Activated B cell treated with CpG ODN at 0.5 μM for 24 hours (primary cell): Measurements from ENCODE around the gene TNFAIP8. TPM values are rescaled to one million over a fixed set of nuclear protein-coding genes. Genes with fewer than 3 reads are reported as not detected.

Experiments
- ATAC-seq: fragments of 200-7000 bp; cut with Tn5 transposase; one replicate; pipeline ENCODE4 v1.10.0; 2021; ENCODE audit warnings: low read depth, mild to moderate bottlenecking, moderate library complexity
- CTCF ChIA-PET: fragments of 350-600 bp; sonication (Branson Sonifier 250); formaldehyde crosslinking; loops from one replicate; lab custom pipeline; 2021; ENCODE audit warnings: antibody characterized with exemption; lab: Charles Lee
- POLR2A ChIA-PET: fragments of 350-600 bp; sonication (Branson Sonifier 250); formaldehyde crosslinking; loops from one replicate; lab custom pipeline; 2021; ENCODE audit warnings: antibody characterized with exemption; lab: Charles Lee
- DNase-seq: peaks from one replicate; pipeline ENCODE4 v3.0.0; 2022
- H3K27ac Mint-ChIP-seq: one replicate; pipeline ENCODE4 v1.8.0; 2020; ENCODE audit warnings: mixed read lengths
- H3K27me3 Mint-ChIP-seq: one replicate; pipeline ENCODE4 v1.8.0; 2021; ENCODE audit warnings: mixed read lengths
- H3K36me3 Mint-ChIP-seq: one replicate; pipeline ENCODE4 v1.8.0; 2021; ENCODE audit warnings: low read depth, mixed read lengths
- H3K4me1 Mint-ChIP-seq: one replicate; pipeline ENCODE4 v1.8.0; 2021; ENCODE audit warnings: mixed read lengths
- H3K4me3 Mint-ChIP-seq: one replicate; pipeline ENCODE4 v1.8.0; 2020; ENCODE audit warnings: mild to moderate bottlenecking, mixed read lengths
- H3K9me3 Mint-ChIP-seq: one replicate; pipeline ENCODE4 v1.8.0; 2020; ENCODE audit warnings: mixed read lengths
- CTCF ChIP-seq: fragments of 200-600 bp; IDR thresholded peaks from one replicate; pipeline ENCODE4 v1.8.0; 2022; ENCODE audit warnings: antibody characterized with exemption, mild to moderate bottlenecking
- intact Hi-C: fragments of 100-400 bp; cut with micrococcal nuclease; formaldehyde crosslinking; loops from one replicate; pipeline ENCODE4 v1.15.1; 2024
- total RNA-seq: library from RNA; stranded (reverse); gene quantifications from 2 replicates; pipeline ENCODE4 v1.2.3, GENCODE V29; 2022

Gene TNFAIP8
- total RNA-seq, 1 donor from 2014 or later, result 135 TPM

GRCh38 chr5:119362714-119363113 is 6.9 kb downstream of the TNFAIP8 start:
- Mint-ChIP-seq H3K36me3 (peaks cover 72% of the 10 kb centered on the region), H3K4me1 (peaks cover 98% of the 10 kb centered on the region), H3K27me3 (no peaks in the 10 kb centered on the region), H3K9me3 (peaks cover 2% of the 10 kb centered on the region), H3K4me3 (peak overlapping the region; percentile 1), H3K27ac (peak overlapping the region; percentile 84)
- DNase-seq (no peak), ATAC-seq (no peak)
- no peak for TF ChIP-seq CTCF
- CTCF ChIA-PET, result interaction anchor here (0.8 to 2.6 kb wide), 3 partner anchors 22 to 49 kb away, joined by 3 to 8 read pairs (median 3); no protein-coding TSS in a partner anchor
- intact Hi-C loops, result no loop called here
- POLR2A ChIA-PET, result interaction anchor here (1.0 to 14.1 kb wide), 4 partner anchors 22 to 94 kb away, joined by 3 to 388 read pairs (median 4); no protein-coding TSS in a partner anchor

GRCh38 chr5:119363271-119363670 is 7.5 kb downstream of the TNFAIP8 start:
- intact Hi-C loops, result no loop called here
- no peak for ATAC-seq
- Mint-ChIP-seq H3K4me3 (peak overlapping the region; percentile 3), H3K9me3 (peaks cover 2% of the 10 kb centered on the region), H3K36me3 (peaks cover 67% of the 10 kb centered on the region), H3K4me1 (peaks cover 98% of the 10 kb centered on the region), H3K27ac (peak overlapping the region; percentile 84), H3K27me3 (no peaks in the 10 kb centered on the region)
- ChIA-PET POLR2A (interaction anchor here (1.0 to 14.1 kb wide), 3 partner anchors 22 to 95 kb away, joined by 3 to 388 read pairs (median 4); no protein-coding TSS in a partner anchor), CTCF (interaction anchor here (0.8 to 1.3 kb wide), 2 partner anchors 22 to 46 kb away, joined by 3 read pairs; no protein-coding TSS in a partner anchor)
- DNase-seq, result no peak
- no peak for TF ChIP-seq CTCF

- no peak for TF ChIP-seq CTCF
- POLR2A ChIA-PET, result interaction anchor here (0.6 to 14.1 kb wide), 10 partner anchors 8 to 343 kb away, joined by 4 to 388 read pairs (median 7); partner anchors contain the start of gene TNFAIP8
- H3K36me3 Mint-ChIP-seq, result peaks cover 70% of the 10 kb centered on the region
- H3K27ac Mint-ChIP-seq, result peak overlapping the region; percentile 84
- peak; percentile 52 for ATAC-seq
- no peaks in the 10 kb centered on the region for H3K27me3 Mint-ChIP-seq
- no peak for DNase-seq
- peaks cover 98% of the 10 kb centered on the region for H3K4me1 Mint-ChIP-seq
- H3K9me3 Mint-ChIP-seq, result peaks cover 2% of the 10 kb centered on the region
- H3K4me3 Mint-ChIP-seq, result peak overlapping the region; percentile 44
- CTCF ChIA-PET, result interaction anchor here (0.6 to 1.3 kb wide), 2 partner anchors 45 to 49 kb away, joined by 3 read pairs; no protein-coding TSS in a partner anchor
- intact Hi-C loops, result loop anchor here (1.0 kb wide), 1 partner anchor 8 kb away; the partner anchor contains the start of gene TNFAIP8
These were observed 8.1 kb downstream of the TNFAIP8 start for GRCh38 chr5:119363936-119364335.

GRCh38 chr5:119365847-119366539 is 10.2 kb downstream of the TNFAIP8 start:
- no peak for TF ChIP-seq CTCF
- Mint-ChIP-seq H3K27me3 (no peaks in the 10 kb centered on the region), H3K4me1 (peaks cover 98% of the 10 kb centered on the region), H3K27ac (peak overlapping the region; percentile 84), H3K9me3 (peaks cover 2% of the 10 kb centered on the region), H3K4me3 (peak overlapping the region; percentile 55), H3K36me3 (peaks cover 61% of the 10 kb centered on the region)
- ATAC-seq (no peak), DNase-seq (no peak)
- intact Hi-C loops, result loop anchor here (2.0 to 5.0 kb wide), 2 partner anchors 34 to 47 kb away; no protein-coding TSS in a partner anchor
- CTCF ChIA-PET, result interaction anchor here (0.6 to 3.6 kb wide), 3 partner anchors 47 to 92 kb away, joined by 3 to 16 read pairs (median 6); no protein-coding TSS in a partner anchor
- POLR2A ChIA-PET, result interaction anchor here (0.6 to 7.5 kb wide), 3 partner anchors 10 to 38 kb away, joined by 3 to 103 read pairs (median 8); partner anchors contain the start of gene TNFAIP8
